ENCODE data around the gene MOGAT2. TPM values are rescaled to one million over a fixed set of nuclear protein-coding genes. Genes with fewer than 3 reads are reported as not detected.

MOGAT2 gene
- total and polyA plus RNA-seq, 2 of the 13 experiments (the other 11 are each of a cell fraction or from before 2014, with no cell fraction given), result 27.2 to 27.8 TPM

- Histone ChIP-seq H3K4me2 (ENCODE audit: low read depth, low read length) (peak overlapping the region; percentile 59), H3K9ac (ENCODE audit: insufficient read depth, low read depth, low read length) (no peak overlapping the region; the same call in 1 of the 2 replicates), H3K79me2 (ENCODE audit: insufficient read depth, low read length) (no peaks in the 10 kb centered on the region), H4K20me1 (ENCODE audit: insufficient read depth, low read length) (no peaks in the 10 kb centered on the region), H3K27ac (ENCODE audit: extremely low read length, insufficient read depth, low read length) (peak overlapping the region; percentile 24), H3K4me3 (replicated peaks in 1 of 3; ENCODE audit: insufficient read depth in 1 of 3, low read depth in 2 of 3, low read length in 3 of 3) (peak overlapping the region in 1 of 3 experiments; percentile 19; a peak in 2 of 6 replicates), H3K27me3 (ENCODE audit: control insufficient read depth in 1 of 2, insufficient read depth in 2 of 2, low read length in 2 of 2) (no peaks in the 10 kb centered on the region), H3K9me3 (ENCODE audit: low read length) (no peaks in the 10 kb centered on the region), H2AFZ (ENCODE audit: low read length) (no peak overlapping the region), H3K36me3 (replicated peaks in 1 of 2; ENCODE audit: control insufficient read depth in 1 of 2, insufficient read depth in 2 of 2, low read length in 2 of 2) (no peaks in the 10 kb centered on the region), H3K4me1 (ENCODE audit: insufficient read depth, low read length) (peaks cover 57% of the 10 kb centered on the region)
- no peak for DNase-seq (ENCODE audit: low spot score)
- in situ Hi-C loops (cut with HindIII; ENCODE audit: extremely low pct_ligation_motif_present, low pct_unique_long_range_greater_than_20kb) (no loop called here), intact Hi-C loops (cut with micrococcal nuclease; ENCODE audit: unreplicated experiment) (no loop called here)
- WGBS (ENCODE audit: low lambda C conversion rate), result 12% methylated on average over 5 of the region's 9 CpGs
- ChIA-PET CTCF (ENCODE audit: low intra/inter-chr PET ratio, low total read pairs) (no interaction called here), POLR2A (interaction anchor here (1.2 to 1.9 kb wide), 2 partner anchors 22 to 40 kb away, joined by 3 to 6 read pairs; no protein-coding TSS in a partner anchor)
- no TSS peak for BruUV-seq (replicated peaks)
- no peak for FAIRE-seq
- ATAC-seq, result peak; percentile 86
- TF ChIP-seq TRIM22 (IDR thresholded peaks at IDR 0.05) (no peak), TARDBP (CRISPR knock-in tag; IDR thresholded peaks at IDR 0.05) (peak; percentile 27; the same call in 1 of the 2 replicates), ZNF274 (CRISPR knock-in tag; IDR thresholded peaks at IDR 0.05) (no peak), ZFP62 (CRISPR knock-in tag; IDR thresholded peaks at IDR 0.05) (no peak), TBX3 (IDR thresholded peaks at IDR 0.05; ENCODE audit: borderline replicate concordance) (no peak), SIX4 (CRISPR knock-in tag; IDR thresholded peaks at IDR 0.05) (no peak), ZNF367 (CRISPR knock-in tag; IDR thresholded peaks at IDR 0.05; ENCODE audit: borderline replicate concordance) (no peak), GATAD2A (CRISPR knock-in tag; IDR thresholded peaks at IDR 0.05) (peak; percentile 76), ZNF879 (CRISPR knock-in tag; IDR thresholded peaks at IDR 0.05) (no peak), HCFC1 (IDR thresholded peaks at IDR 0.05; ENCODE audit: low read depth, low read length) (no peak), MTA1 (CRISPR knock-in tag; IDR thresholded peaks at IDR 0.05; ENCODE audit: borderline replicate concordance) (peak; percentile 72; the same call in 1 of the 2 replicates), TRAFD1 (CRISPR knock-in tag; IDR thresholded peaks at IDR 0.05; ENCODE audit: borderline replicate concordance) (no peak), SMAD1 (CRISPR knock-in tag; IDR thresholded peaks at IDR 0.05; ENCODE audit: borderline replicate concordance, low read depth) (no peak), E2F2 (CRISPR knock-in tag; IDR thresholded peaks at IDR 0.05; ENCODE audit: borderline replicate concordance) (no peak), ZBED4 (CRISPR knock-in tag; IDR thresholded peaks at IDR 0.05; ENCODE audit: borderline replicate concordance) (no peak)
Observed at GRCh38 chr11:75743711-75744563, 26.3 kb downstream of the MOGAT2 start.
